Astrocyte (in vitro differentiated cells and primary cell): ENCODE results near the gene SEPTIN1. TPM values are rescaled to one million over a fixed set of nuclear protein-coding genes. Genes with fewer than 3 reads are reported as not detected.
"Not testable (repeated sequence)": the region's sequence is repeated elsewhere in the genome, so short reads cannot be mapped to it uniquely, and the experiment has no call there.

ENCODE experiments used
- DNase-seq: peaks from one replicate; pipeline ENCODE4 v3.0.0-alpha.2; 2010; ENCODE audit warnings: low read depth
- FAIRE-seq: peaks from 2 replicates; lab custom pipeline; 2011; peaks lifted over from hg19 to GRCh38; lab: Jason Lieb, UNC
- H2AFZ ChIP-seq: 2 replicates; pipeline ENCODE4 v1.6.0; 2012; ENCODE audit warnings: low read depth, low read length, inconsistent platforms
- H3K27ac ChIP-seq: 2 replicates; pipeline ENCODE4 v1.5.1; 2011; ENCODE audit warnings: low read depth, low read length, inconsistent platforms
- H3K27me3 ChIP-seq: 2 replicates; pipeline ENCODE4 v1.6.0; 2011; ENCODE audit warnings: low read length, inconsistent platforms; ENCODE audit not compliant: insufficient read depth
- H3K36me3 ChIP-seq: 2 replicates; pipeline ENCODE4 v1.5.1; 2011; ENCODE audit warnings: low read length, inconsistent platforms; ENCODE audit not compliant: insufficient read depth
- H3K4me1 ChIP-seq: 2 replicates; pipeline ENCODE4 v1.5.1; 2011; ENCODE audit warnings: low read length, inconsistent platforms; ENCODE audit not compliant: insufficient read depth
- H3K4me2 ChIP-seq: 2 replicates; pipeline ENCODE4 v1.6.0; 2012; ENCODE audit warnings: low read length, inconsistent platforms
- H3K4me3 ChIP-seq: 2 replicates; pipeline ENCODE4 v1.5.1; 2011; ENCODE audit warnings: low read depth, mild to moderate bottlenecking, low read length, inconsistent platforms; ENCODE audit not compliant: insufficient read depth
- H3K79me2 ChIP-seq: 2 replicates; pipeline ENCODE4 v1.6.0; 2012; ENCODE audit warnings: mild to moderate bottlenecking, low read length, inconsistent platforms; ENCODE audit not compliant: insufficient read depth
- H3K9ac ChIP-seq: 2 replicates; pipeline ENCODE4 v1.6.0; 2012; ENCODE audit warnings: mild to moderate bottlenecking, low read length, inconsistent platforms
- H3K9me3 ChIP-seq: 2 replicates; pipeline ENCODE4 v1.5.1; 2012; ENCODE audit warnings: low read depth, mild to moderate bottlenecking, low read length, inconsistent platforms; ENCODE audit not compliant: insufficient read depth
- H4K20me1 ChIP-seq: 2 replicates; pipeline ENCODE4 v1.6.0; 2012; ENCODE audit warnings: low read length, inconsistent platforms; ENCODE audit not compliant: insufficient read depth
- H3K27ac Mint-ChIP-seq: one replicate; pipeline ENCODE4 v1.8.0; 2021; ENCODE audit warnings: mild to moderate bottlenecking, mixed read lengths; ENCODE audit not compliant: unreplicated experiment
- H3K27me3 Mint-ChIP-seq: one replicate; pipeline ENCODE4 v1.8.0; 2021; ENCODE audit warnings: low read depth, mixed read lengths; ENCODE audit not compliant: unreplicated experiment
- H3K36me3 Mint-ChIP-seq: one replicate; pipeline ENCODE4 v1.8.0; 2021; ENCODE audit warnings: low read depth, mixed read lengths; ENCODE audit not compliant: unreplicated experiment
- H3K4me1 Mint-ChIP-seq: one replicate; pipeline ENCODE4 v1.8.0; 2021; ENCODE audit warnings: low read depth, mixed read lengths; ENCODE audit not compliant: unreplicated experiment
- H3K4me3 Mint-ChIP-seq: one replicate; pipeline ENCODE4 v1.8.0; 2021; ENCODE audit warnings: mild to moderate bottlenecking, moderate library complexity, mixed read lengths; ENCODE audit not compliant: unreplicated experiment
- H3K9me3 Mint-ChIP-seq: one replicate; pipeline ENCODE4 v1.8.0; 2021; ENCODE audit warnings: mild to moderate bottlenecking, mixed read lengths; ENCODE audit not compliant: unreplicated experiment
- CTCF ChIP-seq: IDR thresholded peaks from 2 replicates; pipeline ENCODE4 v1.5.1; 2011; ENCODE audit warnings: low read depth, mild to moderate bottlenecking, inconsistent platforms, low read length, moderate library complexity; ENCODE audit not compliant: insufficient read depth
- EZH2 ChIP-seq: IDR thresholded peaks from 2 replicates; pipeline ENCODE4 v1.6.1; 2012; ENCODE audit warnings: mild to moderate bottlenecking, low read length, inconsistent platforms; ENCODE audit not compliant: insufficient read depth
- total RNA-seq: library from RNA; stranded (reverse); gene quantifications from 2 replicates; pipeline ENCODE4 v1.2.1, GENCODE V29; 2021

The SEPTIN1 gene
- total RNA-seq, 1 donor from 2014 or later: 0.48 TPM

GRCh38 chr16:30342751-30343490 lies 39.4 kb downstream of the SEPTIN1 start:
- Histone ChIP-seq H3K27ac (no peak overlapping the region), H3K9me3 (no peaks in the 10 kb centered on the region), H3K27me3 (no peaks in the 10 kb centered on the region), H4K20me1 (no peaks in the 10 kb centered on the region), H3K4me2 (no peak overlapping the region), H3K4me1 (no peaks in the 10 kb centered on the region), H3K79me2 (no peaks in the 10 kb centered on the region), H2AFZ (no peak overlapping the region), H3K9ac (no peak overlapping the region), H3K36me3 (no peaks in the 10 kb centered on the region), H3K4me3 (no peak overlapping the region)
- H3K27me3 Mint-ChIP-seq: peaks cover 2% of the 10 kb centered on the region
- H3K27ac Mint-ChIP-seq: no peak overlapping the region
- no peaks in the 10 kb centered on the region for H3K4me1 Mint-ChIP-seq
- TF ChIP-seq EZH2 (no peak), CTCF (no peak)
- H3K9me3 Mint-ChIP-seq: peaks cover 3% of the 10 kb centered on the region
- no peak overlapping the region for H3K4me3 Mint-ChIP-seq
- H3K36me3 Mint-ChIP-seq: peaks cover 5% of the 10 kb centered on the region
- FAIRE-seq (no peak), DNase-seq (no peak)

- H3K4me1 ChIP-seq, H3K27me3 Mint-ChIP-seq, FAIRE-seq, DNase-seq, H3K27ac ChIP-seq, H3K4me2 ChIP-seq, H3K4me3 Mint-ChIP-seq, H3K27ac Mint-ChIP-seq, H3K36me3 Mint-ChIP-seq, H3K36me3 ChIP-seq, H3K79me2 ChIP-seq, H2AFZ ChIP-seq, H3K9me3 Mint-ChIP-seq, H3K4me1 Mint-ChIP-seq, H4K20me1 ChIP-seq, H3K9me3 ChIP-seq, H3K27me3 ChIP-seq, H3K9ac ChIP-seq, H3K4me3 ChIP-seq: not testable (repeated sequence)
These were observed 40.4 kb downstream of the SEPTIN1 start for GRCh38 chr16:30341971-30342370.

- Histone ChIP-seq H3K27ac (no peak overlapping the region), H3K79me2 (no peaks in the 10 kb centered on the region), H2AFZ (no peak overlapping the region), H3K4me1 (peaks cover 6% of the 10 kb centered on the region), H3K36me3 (no peaks in the 10 kb centered on the region), H3K4me3 (no peak overlapping the region), H4K20me1 (no peaks in the 10 kb centered on the region), H3K4me2 (no peak overlapping the region), H3K9me3 (no peaks in the 10 kb centered on the region), H3K9ac (no peak overlapping the region), H3K27me3 (no peaks in the 10 kb centered on the region)
- no peak for DNase-seq
- TF ChIP-seq EZH2: no peak
- TF ChIP-seq CTCF: no peak
- Mint-ChIP-seq H3K36me3 (peaks cover 5% of the 10 kb centered on the region), H3K9me3 (peaks cover 3% of the 10 kb centered on the region), H3K4me1 (peaks cover 4% of the 10 kb centered on the region), H3K27ac (no peak overlapping the region), H3K4me3 (peak overlapping the region; percentile 12), H3K27me3 (peaks cover 2% of the 10 kb centered on the region)
- no peak for FAIRE-seq
These were observed 41.7 kb downstream of the SEPTIN1 start for GRCh38 chr16:30340621-30341020.

GRCh38 chr16:30338715-30339114 lies 43.6 kb downstream of the SEPTIN1 start:
- H3K27me3 ChIP-seq, FAIRE-seq, H3K27me3 Mint-ChIP-seq, H3K9me3 ChIP-seq, H3K36me3 Mint-ChIP-seq, H3K27ac ChIP-seq, H3K9me3 Mint-ChIP-seq, H3K4me1 Mint-ChIP-seq, H2AFZ ChIP-seq, H3K27ac Mint-ChIP-seq, H3K4me3 Mint-ChIP-seq, H3K9ac ChIP-seq, H4K20me1 ChIP-seq, H3K4me2 ChIP-seq, H3K79me2 ChIP-seq, H3K36me3 ChIP-seq, H3K4me1 ChIP-seq, H3K4me3 ChIP-seq, DNase-seq: not testable (repeated sequence)

GRCh38 chr16:30337964-30338357 lies 44.4 kb downstream of the SEPTIN1 start:
- not testable (repeated sequence) for H3K9me3 ChIP-seq, H3K9ac ChIP-seq, H3K27ac Mint-ChIP-seq, H3K4me1 ChIP-seq, DNase-seq, H3K4me1 Mint-ChIP-seq, H3K27me3 ChIP-seq, H3K27ac ChIP-seq, H4K20me1 ChIP-seq, H3K9me3 Mint-ChIP-seq, H3K4me3 Mint-ChIP-seq, H3K4me2 ChIP-seq, H3K27me3 Mint-ChIP-seq, H3K4me3 ChIP-seq, FAIRE-seq, H2AFZ ChIP-seq, H3K36me3 Mint-ChIP-seq, H3K36me3 ChIP-seq, H3K79me2 ChIP-seq
